ENCODE data around the gene FAM149A.

GRCh38 chr4:186168750-186169149 is 64.2 kb downstream of the FAM149A start:
- TF ChIP-seq ZNF274 (IDR thresholded peaks at IDR 0.05; ENCODE audit: low read depth, low read length) (no peak), CTCF (IDR thresholded peaks at IDR 0.05 in 2 of 3, conservative IDR thresholded peaks at IDR 0.05 in 1 of 3; ENCODE audit: borderline replicate concordance in 1 of 3, insufficient read depth in 1 of 3, low read depth in 2 of 3, low read length in 2 of 3) (no peak), POLR2AphosphoS5 (IDR thresholded peaks at IDR 0.05; ENCODE audit: low read depth, low read length) (no peak), YY1 (IDR thresholded peaks at IDR 0.05; ENCODE audit: extremely low read depth, insufficient replicate concordance, low read depth, low read length) (no peak), POLR2A (IDR thresholded peaks at IDR 0.05; ENCODE audit: borderline replicate concordance, extremely low read depth, insufficient read depth, insufficient read length) (no peak), SIN3A (IDR thresholded peaks at IDR 0.05; ENCODE audit: low read depth) (no peak), RAD21 (IDR thresholded peaks at IDR 0.05; ENCODE audit: low read depth) (no peak), ATF3 (IDR thresholded peaks at IDR 0.05) (no peak), MAX (IDR thresholded peaks at IDR 0.05) (no peak)

All from HCT116 (cell line).